Keratinocyte (primary cell): ENCODE data around the gene SAG.

Experiments
- CTCF ChIP-seq, 3 experiments: IDR thresholded peaks in 1 of 3; conservative IDR thresholded peaks in 1 of 3; optimal IDR thresholded peaks in 1 of 3; 2 replicates in 2 of 3; 3 replicates in 1 of 3; pipeline versions ENCODE3 to v1.5.1; 2011; ENCODE audit warnings: low read length in 3 of 3, mild to moderate bottlenecking in 3 of 3, moderate library complexity in 2 of 3, control low read depth in 1 of 3, inconsistent platforms in 1 of 3; ENCODE audit not compliant: insufficient read depth in 2 of 3; ENCODE audit errors: extremely low read depth in 1 of 3
- EZH2 ChIP-seq: IDR thresholded peaks from one replicate; pipeline ENCODE4 v1.6.1; 2012; ENCODE audit warnings: inconsistent platforms, mild to moderate bottlenecking, low read length, moderate library complexity

DNA sequence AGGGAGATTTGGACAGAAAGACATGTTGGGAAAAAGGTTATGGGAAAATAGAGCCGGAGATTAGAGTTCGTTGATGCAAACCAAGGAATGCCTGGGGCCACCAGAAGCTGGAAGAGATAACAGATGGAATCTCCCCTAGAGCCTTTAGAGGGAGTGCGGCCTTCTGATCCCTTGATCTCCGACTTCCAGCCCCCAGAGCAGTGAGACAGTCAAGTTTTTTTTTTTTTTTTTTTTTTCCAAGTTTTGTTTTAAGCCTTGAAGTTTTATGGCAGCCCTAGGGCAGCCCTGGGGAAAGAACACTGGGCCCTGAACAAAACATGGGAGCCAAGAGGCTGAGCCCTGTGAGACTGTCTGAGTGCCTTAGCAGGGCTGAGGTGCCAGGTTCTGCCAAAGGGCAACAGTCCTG, 53.2 kb downstream of the SAG start:
- TF ChIP-seq CTCF (optimal IDR thresholded peaks at IDR 0.05 in 1 of 3, IDR thresholded peaks at IDR 0.05 in 1 of 3, conservative IDR thresholded peaks at IDR 0.05 in 1 of 3; ENCODE audit: extremely low read depth in 1 of 3, insufficient read depth in 2 of 3, low read length in 3 of 3) (no peak), EZH2 (no peak)
